Right lobe of liver (tissue), 4 donors: Measurements from ENCODE around the gene ZNF787.

Source experiments
- POLR2A ChIP-seq: fragments of 450-650 bp; IDR thresholded peaks from one replicate; pipeline ENCODE4 v1.6.1; 2017; ENCODE audit warnings: antibody characterized with exemption, mild to moderate bottlenecking
- TF ChIP-seq, protein P1 (sequence below), 4 donors: fragments of 200-600 bp in 3 of 4; fragments of 450-650 bp in 1 of 4; IDR thresholded peaks; one replicate each; pipeline versions ENCODE4 v1.5.1 to v1.8.0; 2016 to 2022; ENCODE audit warnings: antibody characterized with exemption in 4 of 4, mild to moderate bottlenecking in 2 of 4
- donor health status: DM: no; HTN: no; CAD: no.
- donor health status: DM: no; HTN: no; CAD: no.
- donor health status: DM: no; HTN: yes; CAD: no.

DNA sequence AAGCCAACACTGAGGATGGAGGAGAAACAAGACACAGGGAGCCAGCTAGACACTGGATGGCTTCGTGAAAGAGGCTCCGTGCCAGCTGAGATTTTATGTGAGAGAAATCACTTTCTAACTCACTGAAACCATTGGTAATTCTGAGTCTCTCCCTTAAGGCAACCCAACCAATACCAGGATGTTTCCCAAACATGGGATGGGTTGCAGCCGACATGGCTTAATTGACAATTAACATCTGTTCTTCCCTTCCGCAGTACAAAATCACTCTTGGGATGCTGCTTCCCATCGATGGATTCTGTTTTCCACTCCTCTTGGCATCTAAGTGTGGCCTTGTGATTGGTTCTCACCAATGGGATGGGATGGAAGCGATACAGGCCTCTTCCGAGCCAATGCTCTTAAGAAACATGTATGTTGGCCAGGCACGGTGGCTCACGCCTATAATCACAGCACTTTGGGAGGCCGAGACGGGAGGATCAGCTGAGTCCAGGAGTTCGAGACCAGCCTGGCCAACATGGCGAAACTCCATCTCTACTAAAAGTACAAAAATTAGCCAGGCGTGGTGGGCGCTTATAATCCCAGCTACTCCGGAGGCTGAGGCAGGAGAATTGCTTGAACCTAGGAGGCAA is 2.3 kb upstream of the ZNF787 start:
- no peak for TF ChIP-seq POLR2A
- TF ChIP-seq, protein P1, sequence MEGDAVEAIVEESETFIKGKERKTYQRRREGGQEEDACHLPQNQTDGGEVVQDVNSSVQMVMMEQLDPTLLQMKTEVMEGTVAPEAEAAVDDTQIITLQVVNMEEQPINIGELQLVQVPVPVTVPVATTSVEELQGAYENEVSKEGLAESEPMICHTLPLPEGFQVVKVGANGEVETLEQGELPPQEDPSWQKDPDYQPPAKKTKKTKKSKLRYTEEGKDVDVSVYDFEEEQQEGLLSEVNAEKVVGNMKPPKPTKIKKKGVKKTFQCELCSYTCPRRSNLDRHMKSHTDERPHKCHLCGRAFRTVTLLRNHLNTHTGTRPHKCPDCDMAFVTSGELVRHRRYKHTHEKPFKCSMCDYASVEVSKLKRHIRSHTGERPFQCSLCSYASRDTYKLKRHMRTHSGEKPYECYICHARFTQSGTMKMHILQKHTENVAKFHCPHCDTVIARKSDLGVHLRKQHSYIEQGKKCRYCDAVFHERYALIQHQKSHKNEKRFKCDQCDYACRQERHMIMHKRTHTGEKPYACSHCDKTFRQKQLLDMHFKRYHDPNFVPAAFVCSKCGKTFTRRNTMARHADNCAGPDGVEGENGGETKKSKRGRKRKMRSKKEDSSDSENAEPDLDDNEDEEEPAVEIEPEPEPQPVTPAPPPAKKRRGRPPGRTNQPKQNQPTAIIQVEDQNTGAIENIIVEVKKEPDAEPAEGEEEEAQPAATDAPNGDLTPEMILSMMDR (IDR thresholded peaks at IDR 0.05): no peak
